Stomach smooth muscle (tissue), 2 donors: ENCODE results near the gene CDCA8.
A peak's percentile ranks its signal among the peaks of the same experiment; 100 is the strongest.

Experiments used
- H3K27ac ChIP-seq: one replicate; pipeline ENCODE4 v1.7.0; 2013; ENCODE audit warnings: mild to moderate bottlenecking, low read length, inconsistent platforms
- H3K27me3 ChIP-seq, 2 donors: one replicate each; pipeline ENCODE4 v1.7.0; 2013; ENCODE audit warnings: low read length in 2 of 2; ENCODE audit not compliant: insufficient read depth in 2 of 2, control insufficient read depth in 1 of 2
- H3K36me3 ChIP-seq, 2 donors: one replicate each; pipeline ENCODE4 v1.7.0; 2013; ENCODE audit warnings: low read length in 2 of 2; ENCODE audit not compliant: control insufficient read depth in 2 of 2, insufficient read depth in 2 of 2
- H3K4me1 ChIP-seq: one replicate; pipeline ENCODE4 v1.7.0; 2013; ENCODE audit warnings: low read length; ENCODE audit not compliant: control insufficient read depth, insufficient read depth
- H3K4me3 ChIP-seq, 2 donors: one replicate each; pipeline ENCODE4 v1.7.0; 2013; ENCODE audit warnings: low read length in 2 of 2
- H3K9ac ChIP-seq, 2 donors: one replicate each; pipeline ENCODE4 v1.7.0; 2013; ENCODE audit warnings: low read length in 2 of 2, mild to moderate bottlenecking in 1 of 2
- H3K9me3 ChIP-seq, 2 donors: one replicate each; pipeline ENCODE4 v1.7.0; 2013; ENCODE audit warnings: low read length in 2 of 2; ENCODE audit not compliant: control insufficient read depth in 2 of 2
- donor health status: healthy.
- donor health status: Pancreatic carcinoma.

The CDCA8 gene

GRCh38 chr1:37688926-37689325 is 3.4 kb upstream of the CDCA8 start:
- Histone ChIP-seq H3K4me1 (peaks cover 28% of the 10 kb centered on the region), H3K4me3 (peak overlapping the region; percentile 93 to 94), H3K9ac (peak overlapping the region in 1 of 2 donors; percentile 92), H3K36me3 (peaks cover 16% of the 10 kb centered on the region in 2 donors), H3K9me3 (no peaks in the 10 kb centered on the region), H3K27me3 (no peaks in the 10 kb centered on the region), H3K27ac (no peak overlapping the region)

GRCh38 chr1:37691497-37692077 is 729 bp upstream of the CDCA8 start:
- Histone ChIP-seq H3K9ac (peak overlapping the region; percentile 77 to 80), H3K4me3 (peak overlapping the region; percentile 93 to 94), H3K4me1 (peaks cover 28% of the 10 kb centered on the region), H3K9me3 (no peaks in the 10 kb centered on the region), H3K36me3 (peaks cover 0 to 3% of the 10 kb centered on the region in 2 donors), H3K27ac (peak overlapping the region; percentile 62), H3K27me3 (no peaks in the 10 kb centered on the region)

GRCh38 chr1:37692834-37693175 is 489 bp downstream of the CDCA8 start:
- Histone ChIP-seq H3K9me3 (no peaks in the 10 kb centered on the region), H3K36me3 (no peaks in the 10 kb centered on the region), H3K4me3 (peak overlapping the region; percentile 93 to 95), H3K9ac (peak overlapping the region in 1 of 2 donors; percentile 53), H3K4me1 (peaks cover 28% of the 10 kb centered on the region), H3K27me3 (no peaks in the 10 kb centered on the region), H3K27ac (no peak overlapping the region)

GRCh38 chr1:37697090-37697489 is 4.8 kb downstream of the CDCA8 start:
- Histone ChIP-seq H3K27ac (no peak overlapping the region), H3K9me3 (no peaks in the 10 kb centered on the region), H3K4me1 (peaks cover 7% of the 10 kb centered on the region), H3K27me3 (no peaks in the 10 kb centered on the region), H3K36me3 (no peaks in the 10 kb centered on the region), H3K4me3 (no peak overlapping the region), H3K9ac (no peak overlapping the region)

GRCh38 chr1:37697737-37698136 is 5.4 kb downstream of the CDCA8 start:
- Histone ChIP-seq H3K36me3 (no peaks in the 10 kb centered on the region), H3K9ac (no peak overlapping the region), H3K4me1 (peaks cover 2% of the 10 kb centered on the region), H3K9me3 (no peaks in the 10 kb centered on the region), H3K4me3 (no peak overlapping the region), H3K27me3 (no peaks in the 10 kb centered on the region), H3K27ac (no peak overlapping the region)

- Histone ChIP-seq H3K36me3 (no peaks in the 10 kb centered on the region), H3K27ac (no peak overlapping the region), H3K9ac (no peak overlapping the region), H3K4me1 (no peaks in the 10 kb centered on the region), H3K9me3 (no peaks in the 10 kb centered on the region), H3K4me3 (no peak overlapping the region), H3K27me3 (no peaks in the 10 kb centered on the region)
Measured at GRCh38 chr1:37699147-37699546, 6.8 kb downstream of the CDCA8 start.

GRCh38 chr1:37701051-37701450 is 8.7 kb downstream of the CDCA8 start:
- H3K27me3 ChIP-seq: no peaks in the 10 kb centered on the region
- no peaks in the 10 kb centered on the region for H3K9me3 ChIP-seq
- H3K36me3 ChIP-seq: no peaks in the 10 kb centered on the region
- no peak overlapping the region for H3K9ac ChIP-seq
- H3K4me3 ChIP-seq: no peak overlapping the region
- no peaks in the 10 kb centered on the region for H3K4me1 ChIP-seq
- no peak overlapping the region for H3K27ac ChIP-seq

- Histone ChIP-seq H3K36me3 (no peaks in the 10 kb centered on the region), H3K9me3 (no peaks in the 10 kb centered on the region), H3K27me3 (no peaks in the 10 kb centered on the region), H3K9ac (no peak overlapping the region), H3K4me3 (no peak overlapping the region), H3K27ac (no peak overlapping the region), H3K4me1 (no peaks in the 10 kb centered on the region)
Measured at GRCh38 chr1:37703061-37703460, 10.7 kb downstream of the CDCA8 start.

GRCh38 chr1:37704966-37705365 is 12.7 kb downstream of the CDCA8 start:
- H3K4me1 ChIP-seq: no peaks in the 10 kb centered on the region
- H3K9me3 ChIP-seq: no peaks in the 10 kb centered on the region
- no peak overlapping the region for H3K4me3 ChIP-seq
- H3K9ac ChIP-seq: no peak overlapping the region
- no peaks in the 10 kb centered on the region for H3K27me3 ChIP-seq
- peaks cover 0 to 3% of the 10 kb centered on the region in 2 donors for H3K36me3 ChIP-seq
- no peak overlapping the region for H3K27ac ChIP-seq

GRCh38 chr1:37705399-37705798 is 13.1 kb downstream of the CDCA8 start:
- Histone ChIP-seq H3K4me3 (no peak overlapping the region), H3K27ac (no peak overlapping the region), H3K4me1 (no peaks in the 10 kb centered on the region), H3K36me3 (peaks cover 0 to 3% of the 10 kb centered on the region in 2 donors), H3K9me3 (no peaks in the 10 kb centered on the region), H3K27me3 (no peaks in the 10 kb centered on the region), H3K9ac (no peak overlapping the region)

GRCh38 chr1:37708471-37708870 is 16.2 kb downstream of the CDCA8 start:
- no peaks in the 10 kb centered on the region for H3K4me1 ChIP-seq
- no peak overlapping the region for H3K27ac ChIP-seq
- H3K9me3 ChIP-seq: no peaks in the 10 kb centered on the region
- H3K27me3 ChIP-seq: no peaks in the 10 kb centered on the region
- peaks cover 0 to 3% of the 10 kb centered on the region in 2 donors for H3K36me3 ChIP-seq
- no peak overlapping the region for H3K9ac ChIP-seq
- H3K4me3 ChIP-seq: no peak overlapping the region
